ENCODE measurements around the gene RPL29.

DNA sequence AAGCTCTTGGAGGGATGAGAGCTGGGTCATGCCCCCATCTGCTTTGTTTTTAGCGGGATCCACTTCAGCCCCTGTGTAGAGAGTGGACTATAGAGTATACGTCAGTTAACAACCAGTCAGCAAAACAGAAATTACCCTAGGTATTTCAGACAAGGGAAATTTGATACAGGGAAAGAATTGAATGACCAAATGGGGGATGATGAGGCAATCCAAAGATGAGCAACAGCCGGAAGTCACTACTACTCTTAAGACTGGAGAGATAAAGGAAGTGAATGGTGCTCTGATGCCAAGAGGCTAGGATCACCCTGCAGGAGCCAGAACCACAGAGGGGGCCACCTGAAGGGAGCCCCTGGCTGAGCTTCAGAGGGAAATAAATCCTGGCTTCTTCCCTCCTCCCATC, 42.2 kb downstream of the RPL29 start:
- TF ChIP-seq CTCF (IDR thresholded peaks at IDR 0.05) (no peak), ZFX (IDR thresholded peaks at IDR 0.05; ENCODE audit: borderline replicate concordance) (no peak)

All from 22Rv1 (cell line).